ENCODE results near the gene DMAC2. TPM values are rescaled to one million over a fixed set of nuclear protein-coding genes. Genes with fewer than 3 reads are reported as not detected.
"Not testable (repeated sequence)": the region's sequence is repeated elsewhere in the genome, so short reads cannot be mapped to it uniquely, and the experiment has no call there.

Gene DMAC2
- total RNA-seq, 1 experiment from 2014 or later: 77.6 TPM

DNA sequence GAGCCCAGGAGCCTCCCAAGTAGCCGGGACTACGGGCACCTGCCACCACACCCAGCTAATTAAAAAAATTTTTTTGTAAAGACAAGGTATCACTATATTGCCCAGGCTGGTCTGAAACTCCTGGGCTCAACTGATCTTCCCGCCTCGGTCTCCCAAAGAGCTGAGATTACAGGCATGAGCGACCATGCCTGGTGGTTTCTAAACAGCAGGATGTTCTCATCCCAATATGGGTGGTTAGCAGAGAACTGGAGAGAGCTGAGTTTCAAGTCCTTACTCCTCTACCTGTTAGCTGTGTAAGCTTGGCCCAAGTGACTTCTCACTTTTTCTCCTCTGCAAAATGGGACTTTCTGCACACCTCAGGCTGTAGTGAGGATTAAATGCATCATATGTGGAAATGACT, 55.4 kb downstream of the DMAC2 start:
- H3K27me3 Mint-ChIP-seq (ENCODE audit: low read depth): no peaks in the 10 kb centered on the region
- H3K4me3 Mint-ChIP-seq: no peak overlapping the region
- 0 out of 2 replicates have a peak overlapping the region, but pooled peaks have one; percentile 41 for H3K27ac Mint-ChIP-seq
- H3K36me3 Mint-ChIP-seq: peaks cover 3% of the 10 kb centered on the region; the same call in 1 of the 2 replicates
- CTCF ChIA-PET: interaction anchor here (1.0 to 1.2 kb wide), 3 partner anchors 19 to 179 kb away, joined by 3 to 4 read pairs (median 3); no protein-coding TSS in a partner anchor
- no peaks in the 10 kb centered on the region for H3K4me1 Mint-ChIP-seq
- DNase-seq (ENCODE audit: low spot score) (no peak), ATAC-seq (no peak)
- TF ChIP-seq, protein P1, sequence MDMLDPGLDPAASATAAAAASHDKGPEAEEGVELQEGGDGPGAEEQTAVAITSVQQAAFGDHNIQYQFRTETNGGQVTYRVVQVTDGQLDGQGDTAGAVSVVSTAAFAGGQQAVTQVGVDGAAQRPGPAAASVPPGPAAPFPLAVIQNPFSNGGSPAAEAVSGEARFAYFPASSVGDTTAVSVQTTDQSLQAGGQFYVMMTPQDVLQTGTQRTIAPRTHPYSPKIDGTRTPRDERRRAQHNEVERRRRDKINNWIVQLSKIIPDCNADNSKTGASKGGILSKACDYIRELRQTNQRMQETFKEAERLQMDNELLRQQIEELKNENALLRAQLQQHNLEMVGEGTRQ (CRISPR knock-in tag; IDR thresholded peaks at IDR 0.05): no peak
- TF ChIP-seq KAT7 (CRISPR knock-in tag; IDR thresholded peaks at IDR 0.05; ENCODE audit: borderline replicate concordance): no peak
- no peak for TF ChIP-seq NFYB (CRISPR knock-in tag; conservative IDR thresholded peaks at IDR 0.05; ENCODE audit: low read depth)
- TF ChIP-seq IRF2 (CRISPR knock-in tag; IDR thresholded peaks at IDR 0.05; ENCODE audit: borderline replicate concordance, low read depth): no peak
- TF ChIP-seq ZBTB21 (CRISPR knock-in tag; IDR thresholded peaks at IDR 0.05; ENCODE audit: borderline replicate concordance): no peak
- no peak for TF ChIP-seq EMX1 (CRISPR knock-in tag; IDR thresholded peaks at IDR 0.05)
- TF ChIP-seq, protein P2, sequence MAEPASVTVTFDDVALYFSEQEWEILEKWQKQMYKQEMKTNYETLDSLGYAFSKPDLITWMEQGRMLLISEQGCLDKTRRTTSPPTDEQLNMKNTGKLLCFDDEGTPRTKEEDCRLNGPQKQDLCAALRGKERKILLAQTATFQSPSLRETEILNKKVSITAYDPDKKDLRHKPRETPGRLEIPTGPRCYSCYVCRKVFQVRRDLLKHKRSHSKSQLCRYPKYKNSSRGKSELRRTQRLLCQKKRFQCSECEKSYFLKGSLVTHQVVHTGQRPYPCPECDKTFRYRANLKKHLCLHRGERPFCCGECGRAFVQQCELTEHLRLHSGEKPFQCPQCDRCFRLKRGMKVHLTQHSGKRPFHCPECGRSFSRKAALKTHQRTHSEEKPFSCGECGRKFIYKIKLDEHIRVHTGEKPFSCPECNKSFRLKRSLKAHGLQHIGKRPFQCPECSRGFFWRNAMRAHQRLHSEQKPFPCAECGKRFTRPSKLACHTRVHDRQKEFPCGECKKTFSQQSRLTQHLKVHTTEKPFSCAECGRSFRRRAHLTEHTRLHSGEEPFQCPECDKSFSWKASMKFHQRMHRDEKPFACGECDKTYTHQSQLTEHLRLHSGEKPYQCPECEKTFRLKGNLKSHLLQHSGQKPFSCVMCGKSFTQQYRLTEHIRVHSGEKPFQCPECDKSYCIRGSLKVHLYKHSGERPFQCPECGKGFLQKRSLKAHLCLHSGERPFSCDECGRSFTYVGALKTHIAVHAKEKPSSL (CRISPR knock-in tag; conservative IDR thresholded peaks at IDR 0.05): no peak
- no peak for TF ChIP-seq MXD4 (CRISPR knock-in tag; IDR thresholded peaks at IDR 0.05; ENCODE audit: borderline replicate concordance)
- TF ChIP-seq NR2C2 (CRISPR knock-in tag; IDR thresholded peaks at IDR 0.05): no peak
- no peak for TF ChIP-seq ZNF671 (CRISPR knock-in tag; IDR thresholded peaks at IDR 0.05)
- TF ChIP-seq, protein P3, sequence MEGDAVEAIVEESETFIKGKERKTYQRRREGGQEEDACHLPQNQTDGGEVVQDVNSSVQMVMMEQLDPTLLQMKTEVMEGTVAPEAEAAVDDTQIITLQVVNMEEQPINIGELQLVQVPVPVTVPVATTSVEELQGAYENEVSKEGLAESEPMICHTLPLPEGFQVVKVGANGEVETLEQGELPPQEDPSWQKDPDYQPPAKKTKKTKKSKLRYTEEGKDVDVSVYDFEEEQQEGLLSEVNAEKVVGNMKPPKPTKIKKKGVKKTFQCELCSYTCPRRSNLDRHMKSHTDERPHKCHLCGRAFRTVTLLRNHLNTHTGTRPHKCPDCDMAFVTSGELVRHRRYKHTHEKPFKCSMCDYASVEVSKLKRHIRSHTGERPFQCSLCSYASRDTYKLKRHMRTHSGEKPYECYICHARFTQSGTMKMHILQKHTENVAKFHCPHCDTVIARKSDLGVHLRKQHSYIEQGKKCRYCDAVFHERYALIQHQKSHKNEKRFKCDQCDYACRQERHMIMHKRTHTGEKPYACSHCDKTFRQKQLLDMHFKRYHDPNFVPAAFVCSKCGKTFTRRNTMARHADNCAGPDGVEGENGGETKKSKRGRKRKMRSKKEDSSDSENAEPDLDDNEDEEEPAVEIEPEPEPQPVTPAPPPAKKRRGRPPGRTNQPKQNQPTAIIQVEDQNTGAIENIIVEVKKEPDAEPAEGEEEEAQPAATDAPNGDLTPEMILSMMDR (IDR thresholded peaks at IDR 0.05): no peak
- TF ChIP-seq, protein P4, sequence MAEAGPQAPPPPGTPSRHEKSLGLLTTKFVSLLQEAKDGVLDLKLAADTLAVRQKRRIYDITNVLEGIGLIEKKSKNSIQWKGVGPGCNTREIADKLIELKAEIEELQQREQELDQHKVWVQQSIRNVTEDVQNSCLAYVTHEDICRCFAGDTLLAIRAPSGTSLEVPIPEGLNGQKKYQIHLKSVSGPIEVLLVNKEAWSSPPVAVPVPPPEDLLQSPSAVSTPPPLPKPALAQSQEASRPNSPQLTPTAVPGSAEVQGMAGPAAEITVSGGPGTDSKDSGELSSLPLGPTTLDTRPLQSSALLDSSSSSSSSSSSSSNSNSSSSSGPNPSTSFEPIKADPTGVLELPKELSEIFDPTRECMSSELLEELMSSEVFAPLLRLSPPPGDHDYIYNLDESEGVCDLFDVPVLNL (CRISPR knock-in tag; IDR thresholded peaks at IDR 0.05; ENCODE audit: borderline replicate concordance, low read depth): no peak
- no peak for TF ChIP-seq GTF2I (CRISPR knock-in tag; conservative IDR thresholded peaks at IDR 0.05)
- TF ChIP-seq MYBL2 (CRISPR knock-in tag; IDR thresholded peaks at IDR 0.05): no peak
- TF ChIP-seq JAZF1 (CRISPR knock-in tag; IDR thresholded peaks at IDR 0.05): no peak
- no peak for TF ChIP-seq RORB (CRISPR knock-in tag; IDR thresholded peaks at IDR 0.05)
- TF ChIP-seq, protein P5, sequence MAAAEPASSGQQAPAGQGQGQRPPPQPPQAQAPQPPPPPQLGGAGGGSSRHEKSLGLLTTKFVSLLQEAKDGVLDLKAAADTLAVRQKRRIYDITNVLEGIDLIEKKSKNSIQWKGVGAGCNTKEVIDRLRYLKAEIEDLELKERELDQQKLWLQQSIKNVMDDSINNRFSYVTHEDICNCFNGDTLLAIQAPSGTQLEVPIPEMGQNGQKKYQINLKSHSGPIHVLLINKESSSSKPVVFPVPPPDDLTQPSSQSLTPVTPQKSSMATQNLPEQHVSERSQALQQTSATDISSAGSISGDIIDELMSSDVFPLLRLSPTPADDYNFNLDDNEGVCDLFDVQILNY (CRISPR knock-in tag; IDR thresholded peaks at IDR 0.05): no peak
- no peaks in the 10 kb centered on the region for H3K9me3 Mint-ChIP-seq
- POLR2A ChIA-PET: no interaction called here

DNA sequence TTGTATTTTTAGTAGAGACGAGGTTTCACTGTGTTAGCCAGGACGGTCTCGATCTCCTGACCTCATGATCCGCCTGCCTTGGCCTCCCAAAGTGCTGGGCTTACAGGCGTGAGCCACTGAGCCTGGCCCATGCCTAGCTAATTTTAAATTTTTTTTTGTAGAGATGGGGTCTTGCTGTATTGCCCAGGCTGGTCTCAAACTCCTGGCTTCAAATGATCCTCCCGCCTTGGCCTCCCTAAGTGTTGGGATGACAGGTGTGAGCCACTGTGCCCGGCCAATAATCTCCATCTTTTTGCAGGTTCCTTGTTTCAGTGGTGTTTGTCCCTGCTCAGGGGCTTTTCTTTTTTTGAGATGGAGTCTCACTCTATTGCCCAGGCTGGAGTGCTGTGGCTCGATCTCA, 58.2 kb downstream of the DMAC2 start:
- CTCF ChIA-PET: interaction anchor here (0.7 to 1.0 kb wide), 3 partner anchors 15 to 565 kb away, joined by 4 to 7 read pairs (median 4); no protein-coding TSS in a partner anchor
- POLR2A ChIA-PET; ATAC-seq; H3K9me3 Mint-ChIP-seq; DNase-seq (ENCODE audit: low spot score); H3K4me3 Mint-ChIP-seq; H3K27ac Mint-ChIP-seq; H3K36me3 Mint-ChIP-seq: not testable (repeated sequence)
- 0 out of 2 replicates have a peak, but pooled peaks have one; percentile 14 for TF ChIP-seq ZNF121 (CRISPR knock-in tag; IDR thresholded peaks at IDR 0.05)
- H3K27me3 Mint-ChIP-seq (ENCODE audit: low read depth): peaks cover 11% of the 10 kb centered on the region
- H3K4me1 Mint-ChIP-seq: peaks cover 13% of the 10 kb centered on the region

Other genes starting within 250 kb of the DMAC2 start
- 173 to 191 TPM (median 188 TPM) in 3 replicates for gene CYP2S1, start 246.7 kb downstream of the DMAC2 start, total RNA-seq (2021)
- gene AXL, start 220.7 kb downstream of the DMAC2 start, total RNA-seq (2021): 25.0 to 27.3 TPM (median 27.0 TPM) in 3 replicates
- gene HNRNPUL1, start 175.5 kb downstream of the DMAC2 start, total RNA-seq (2021): 246 to 282 TPM (median 257 TPM) in 3 replicates
- gene CCDC97, start 129.7 kb downstream of the DMAC2 start, total RNA-seq (2021): 29.7 to 31.4 TPM (median 30.8 TPM) in 3 replicates
- 10.4 to 11.8 TPM (median 11.0 TPM) in 3 replicates for gene TGFB1, start 86.0 kb downstream of the DMAC2 start, total RNA-seq (2021)
- 4.5 to 6.3 TPM (median 4.7 TPM) in 3 replicates for gene B9D2, start 75.8 kb downstream of the DMAC2 start, total RNA-seq (2021)
- gene TMEM91, start 63.4 kb downstream of the DMAC2 start, total RNA-seq (2021): 5.3 to 6.0 TPM (median 5.3 TPM) in 3 replicates
- 56.4 to 60.3 TPM (median 56.6 TPM) in 3 replicates for gene EXOSC5, start 42.6 kb downstream of the DMAC2 start, total RNA-seq (2021)
- 18.8 to 34.8 TPM (median 32.6 TPM) in 3 replicates for gene BCKDHA, start 42.1 kb downstream of the DMAC2 start, total RNA-seq (2021)
- gene B3GNT8, start 12.5 kb downstream of the DMAC2 start, total RNA-seq (2021): 0.96 to 2.3 TPM (median 1.2 TPM) in 3 replicates
- gene ERICH4, start 3.2 kb upstream of the DMAC2 start, total RNA-seq (2021): 0.24 TPM in 1 of 3 replicates, not detected in the others
- gene CEACAM21, start 136.3 kb upstream of the DMAC2 start, total RNA-seq (2021): 0.35 to 0.55 TPM in 2 of 3 replicates, not detected in the other
- gene CEACAM4, start 187.2 kb upstream of the DMAC2 start, total RNA-seq (2021): not detected in 3 replicates
- 0.15 to 0.21 TPM (median 0.18 TPM) in 3 replicates for gene CEACAM7, start 248.4 kb upstream of the DMAC2 start, total RNA-seq (2021)